HEK293T (cell line): ENCODE data around the gene SSBP2.

Experiments
- ARNT ChIP-seq: fragments of 450-650 bp; IDR thresholded peaks from 2 replicates; pipeline ENCODE4 v1.6.1; 2017; ENCODE audit warnings: mild to moderate bottlenecking
- BHLHE40 ChIP-seq: fragments of 450-650 bp; IDR thresholded peaks from 2 replicates; pipeline ENCODE4 v1.6.1; 2016; ENCODE audit warnings: mild to moderate bottlenecking, moderate library complexity, borderline replicate concordance
- FOXK2 ChIP-seq: fragments of 450-650 bp; IDR thresholded peaks from 2 replicates; pipeline ENCODE4 v1.6.1; 2016; ENCODE audit warnings: mild to moderate bottlenecking
- L3MBTL2 ChIP-seq: fragments of 450-650 bp; conservative IDR thresholded peaks from 2 replicates; pipeline ENCODE4 v1.6.1; 2016; ENCODE audit warnings: mild to moderate bottlenecking
- SUZ12 ChIP-seq: fragments of 450-650 bp; IDR thresholded peaks from 2 replicates; pipeline ENCODE4 v1.6.1; 2016; ENCODE audit warnings: mild to moderate bottlenecking

GRCh38 chr5:81482595-81482994 is 268.3 kb downstream of the SSBP2 start:
- TF ChIP-seq SUZ12 (no peak), ARNT (no peak), L3MBTL2 (no peak), FOXK2 (no peak), BHLHE40 (no peak)
